Right cardiac atrium (tissue), 5 donors: ENCODE measurements around the gene PRDX4. TPM values are rescaled to one million over a fixed set of nuclear protein-coding genes. Genes with fewer than 3 reads are reported as not detected.
"Not testable (repeated sequence)": the region's sequence is repeated elsewhere in the genome, so short reads cannot be mapped to it uniquely, and the experiment has no call there.

Source experiments
- ATAC-seq, 2 donors: fragments of 200-7000 bp; cut with Tn5 transposase; one replicate each; pipeline versions ENCODE4 v1.8.0 to v1.9.1; 2020; ENCODE audit warnings: moderate library complexity in 2 of 2, mild to moderate bottlenecking in 1 of 2
- DNase-seq, 3 donors: peaks; one replicate each; pipeline ENCODE4 v3.0.0-alpha.2; 2020
- H3K27ac ChIP-seq: one replicate; pipeline ENCODE4 v1.5.1; 2013; ENCODE audit warnings: mild to moderate bottlenecking, low read length, control low read depth, moderate library complexity
- H3K27me3 ChIP-seq: one replicate; pipeline ENCODE4 v1.6.1; 2013; ENCODE audit not compliant: control insufficient read depth, insufficient read depth
- H3K4me1 ChIP-seq: one replicate; pipeline ENCODE4 v1.6.1; 2013; ENCODE audit warnings: low read length; ENCODE audit not compliant: control insufficient read depth, insufficient read depth
- H3K4me3 ChIP-seq: one replicate; pipeline ENCODE4 v1.5.1; 2013; ENCODE audit warnings: low read length, control low read depth
- H3K9me3 ChIP-seq: one replicate; pipeline ENCODE4 v1.6.1; 2013; ENCODE audit warnings: low read length; ENCODE audit not compliant: control insufficient read depth
- WGBS: extraction: QIAGEN DNeasy Blood & Tissue Kit; methylation state at CpG from one replicate; pipeline ENCODE4 v1.1.7; 2013; 5-methylcytosine and 5-hydroxymethylcytosine counted together
- intact Hi-C, 4 donors: fragments of 100-400 bp; cut with DNase I; formaldehyde crosslinking; loops; one replicate each; pipeline versions ENCODE4 v1.11.0 to v1.14.0; 2022 to 2023
- polyA plus RNA-seq: library from polyadenylated mRNA; stranded (reverse); fragments of 200-250 nt; gene quantifications from one replicate; pipeline ENCODE4 v1.2.3, GENCODE V29; 2013
- total RNA-seq, 4 donors: library from RNA; stranded (reverse); fragmentation: NEBNext Ultra II Directional; extraction: Animal tissue kit (Norgen Biotek cat#: 25700); gene quantifications; one replicate each; pipeline ENCODE4 v1.2.1, GENCODE V29; 2021
- donor health status: healthy with polysubstance abuse.
- donor health status: DM: no; HTN: yes; CAD: no.
- donor health status: DM: no; HTN: no; CAD: no.
- donor health status: DM: no; HTN: yes; CAD: no; lungs with severe emphysema.
- donor health status: DM: yes; HTN: yes; CAD: no.

The PRDX4 gene
- total and polyA plus RNA-seq, 5 donors: 71.9 to 88.4 (median 78.8) TPM

- H3K27ac ChIP-seq: no peak overlapping the region
- no peaks in the 10 kb centered on the region for H3K4me1 ChIP-seq
- H3K9me3 ChIP-seq: no peaks in the 10 kb centered on the region
- intact Hi-C loops: no loop called here
- no peak overlapping the region for H3K4me3 ChIP-seq
- WGBS: 30% methylated on average over 5 of the region's 5 CpGs
- H3K27me3 ChIP-seq: no peaks in the 10 kb centered on the region
- DNase-seq (no peak), ATAC-seq (no peak)
Observed at GRCh38 chrX:23656091-23656490, 11.2 kb upstream of the PRDX4 start.

GRCh38 chrX:23656684-23657083 is 10.6 kb upstream of the PRDX4 start:
- 50% methylated on average over 3 of the region's 3 CpGs for WGBS
- H3K27ac ChIP-seq: no peak overlapping the region
- no peaks in the 10 kb centered on the region for H3K9me3 ChIP-seq
- H3K27me3 ChIP-seq: no peaks in the 10 kb centered on the region
- no peaks in the 10 kb centered on the region for H3K4me1 ChIP-seq
- ATAC-seq (no peak), DNase-seq (no peak)
- intact Hi-C loops: no loop called here
- H3K4me3 ChIP-seq: no peak overlapping the region

GRCh38 chrX:23659339-23659738 is 8.0 kb upstream of the PRDX4 start:
- intact Hi-C loops: no loop called here
- Histone ChIP-seq H3K27ac (no peak overlapping the region), H3K4me1 (no peaks in the 10 kb centered on the region), H3K4me3 (no peak overlapping the region), H3K9me3 (no peaks in the 10 kb centered on the region), H3K27me3 (no peaks in the 10 kb centered on the region)
- ATAC-seq (no peak), DNase-seq (no peak)
- 89% methylated on average over 4 of the region's 4 CpGs for WGBS

GRCh38 chrX:23660083-23660765 is 7.1 kb upstream of the PRDX4 start:
- H3K4me3 ChIP-seq, H3K27ac ChIP-seq, ATAC-seq, H3K4me1 ChIP-seq, intact Hi-C loops, H3K9me3 ChIP-seq, DNase-seq, H3K27me3 ChIP-seq: not testable (repeated sequence)
- WGBS: 62% methylated on average over 8 of the region's 8 CpGs

GRCh38 chrX:23660766-23661132 is 6.5 kb upstream of the PRDX4 start:
- Histone ChIP-seq H3K27me3 (no peaks in the 10 kb centered on the region), H3K4me3 (no peak overlapping the region), H3K27ac (no peak overlapping the region), H3K9me3 (no peaks in the 10 kb centered on the region), H3K4me1 (no peaks in the 10 kb centered on the region)
- DNase-seq (no peak), ATAC-seq (no peak)
- intact Hi-C loops: no loop called here
- 93% methylated on average over 2 of the region's 2 CpGs for WGBS

- Histone ChIP-seq H3K27me3 (no peaks in the 10 kb centered on the region), H3K4me3 (no peak overlapping the region), H3K9me3 (no peaks in the 10 kb centered on the region), H3K27ac (no peak overlapping the region), H3K4me1 (no peaks in the 10 kb centered on the region)
- WGBS: 76% methylated on average over 1 of the region's 1 CpG
- intact Hi-C loops: no loop called here
- DNase-seq: no peak
- no peak for ATAC-seq
Observed at GRCh38 chrX:23661671-23662070, 5.6 kb upstream of the PRDX4 start.

- Histone ChIP-seq H3K4me1 (no peaks in the 10 kb centered on the region), H3K27me3 (no peaks in the 10 kb centered on the region), H3K4me3 (no peak overlapping the region), H3K9me3 (no peaks in the 10 kb centered on the region), H3K27ac (no peak overlapping the region)
- 73% methylated on average over 3 of the region's 3 CpGs for WGBS
- DNase-seq (no peak), ATAC-seq (no peak)
- intact Hi-C loops: no loop called here
Observed at GRCh38 chrX:23662187-23662586, 5.1 kb upstream of the PRDX4 start.

- 85% methylated on average over 1 of the region's 1 CpG for WGBS
- intact Hi-C loops: no loop called here
- H3K27ac ChIP-seq: no peak overlapping the region
Observed at GRCh38 chrX:23662853-23663252, 4.4 kb upstream of the PRDX4 start.

GRCh38 chrX:23664496-23664895 is 2.8 kb upstream of the PRDX4 start:
- intact Hi-C loops: no loop called here
- H3K27me3 ChIP-seq: no peaks in the 10 kb centered on the region
- 90% methylated on average over 10 of the region's 10 CpGs for WGBS
- H3K4me3 ChIP-seq: no peak overlapping the region
- H3K9me3 ChIP-seq: no peaks in the 10 kb centered on the region
- H3K4me1 ChIP-seq: no peaks in the 10 kb centered on the region
- H3K27ac ChIP-seq: no peak overlapping the region
- DNase-seq (no peak), ATAC-seq (no peak)

More at GRCh38 chrX:23662853-23663252, 4.4 kb upstream of the PRDX4 start:
- Histone ChIP-seq H3K9me3 (no peaks in the 10 kb centered on the region), H3K4me3 (no peak overlapping the region), H3K27me3 (no peaks in the 10 kb centered on the region), H3K4me1 (no peaks in the 10 kb centered on the region)
- ATAC-seq: no peak
- DNase-seq: no peak

- no peak for ATAC-seq
- Histone ChIP-seq H3K4me3 (no peak overlapping the region), H3K9me3 (no peaks in the 10 kb centered on the region), H3K27me3 (no peaks in the 10 kb centered on the region), H3K27ac (no peak overlapping the region), H3K4me1 (no peaks in the 10 kb centered on the region)
- DNase-seq: peak in 2 of 3 donors; percentile 40 to 57
- intact Hi-C loops: no loop called here
- 83% methylated on average over 16 of the region's 16 CpGs for whole genome bisulfite sequencing
Observed at GRCh38 chrX:23666282-23666681, 1.0 kb upstream of the PRDX4 start.

GRCh38 chrX:23668335-23668734 is 1.0 kb downstream of the PRDX4 start:
- no peaks in the 10 kb centered on the region for H3K4me1 ChIP-seq
- no peak overlapping the region for H3K27ac ChIP-seq
- H3K27me3 ChIP-seq: no peaks in the 10 kb centered on the region
- ATAC-seq (no peak), DNase-seq (no peak)
- intact Hi-C loops: no loop called here
- H3K9me3 ChIP-seq: no peaks in the 10 kb centered on the region
- 0% methylated on average over 3 of the region's 3 CpGs for WGBS
- H3K4me3 ChIP-seq: peak overlapping the region; percentile 82

GRCh38 chrX:23670528-23670927 is 3.2 kb downstream of the PRDX4 start:
- intact Hi-C loops: no loop called here
- Histone ChIP-seq H3K27me3 (no peaks in the 10 kb centered on the region), H3K4me3 (no peak overlapping the region), H3K27ac (no peak overlapping the region), H3K4me1 (no peaks in the 10 kb centered on the region), H3K9me3 (no peaks in the 10 kb centered on the region)
- DNase-seq (no peak), ATAC-seq (no peak)
- WGBS: 74% methylated on average over 1 of the region's 1 CpG
